Transverse colon (tissue), 4 donors: Measurements from ENCODE around the gene CLCNKB. TPM values are rescaled to one million over a fixed set of nuclear protein-coding genes. Genes with fewer than 3 reads are reported as not detected.
A peak's percentile ranks its signal among the peaks of the same experiment; 100 is the strongest.

Experiments used
- DNase-seq: peaks from one replicate; pipeline ENCODE4 v3.0.0-alpha.2; 2019
- H3K27ac ChIP-seq, 4 donors: fragments of 200-600 bp; sonication (generic); 2 replicates each; pipeline ENCODE4 v1.5.1; 2016 to 2018; ENCODE audit warnings: inconsistent platforms in 4 of 4
- H3K27me3 ChIP-seq: fragments of 200-600 bp; sonication (generic); 2 replicates; pipeline ENCODE4 v1.5.1; 2017; ENCODE audit warnings: inconsistent platforms
- H3K36me3 ChIP-seq, 4 donors: fragments of 200-600 bp; sonication (generic); 2 replicates each; pipeline ENCODE4 v1.5.1; 2017 to 2019; ENCODE audit warnings: inconsistent platforms in 4 of 4
- H3K4me1 ChIP-seq, 4 donors: fragments of 200-600 bp; sonication (generic); 2 replicates each; pipeline ENCODE4 v1.5.1; 2017 to 2020; ENCODE audit warnings: inconsistent platforms in 4 of 4
- H3K4me3 ChIP-seq, 4 donors: fragments of 200-600 bp; sonication (generic); 1 replicate in 1 of 4; 2 replicates in 3 of 4; pipeline versions ENCODE4 v1.5.1 to v1.6.1; 2017 to 2019; ENCODE audit warnings: inconsistent platforms in 4 of 4
- H3K9me3 ChIP-seq, 2 donors: fragments of 200-600 bp; sonication (generic); 2 replicates each; pipeline ENCODE4 v1.5.1; 2017 to 2019; ENCODE audit warnings: inconsistent platforms in 2 of 2
- EP300 ChIP-seq: sonication (generic); formaldehyde crosslinking; IDR thresholded peaks from one replicate; pipeline ENCODE4 v1.6.1; 2017; ENCODE audit warnings: antibody characterized with exemption, low read depth
- POLR2A ChIP-seq: fragments of 450-650 bp; IDR thresholded peaks from one replicate; pipeline ENCODE4 v1.6.1; 2016; ENCODE audit warnings: antibody characterized with exemption, mild to moderate bottlenecking, moderate library complexity
- POLR2AphosphoS5 ChIP-seq, 3 donors: sonication (generic); formaldehyde crosslinking; IDR thresholded peaks; one replicate each; pipeline ENCODE4 v1.6.1; 2016; ENCODE audit warnings: antibody characterized with exemption in 3 of 3
- WGBS, 2 donors: methylation state at CpG; one replicate each; pipeline ENCODE4 v1.1.5; 2018; ENCODE audit warnings: low coverage in 1 of 2; 5-methylcytosine and 5-hydroxymethylcytosine counted together
- in situ Hi-C, 4 donors: fragments of 200-750 bp; cut with MboI; loops; one replicate each; pipeline versions ENCODE4 v1.15.0 to v1.15.1; 2017; ENCODE audit warnings: low sequenced_read_pairs in 3 of 4, low pct_ligation_motif_present in 1 of 4, low pct_unique_long_range_greater_than_20kb in 1 of 4
- intact Hi-C: fragments of 100-400 bp; cut with DNase I; formaldehyde crosslinking; loops from one replicate; pipeline ENCODE4 v1.15.1; 2023; ENCODE audit warnings: low total_unique reads
- total RNA-seq, 4 donors: library from RNA; depleted of rRNA; stranded (reverse); fragments of >200 nt; gene quantifications; one replicate each; pipeline ENCODE4 v1.1.0, GENCODE V29; 2016
- TF ChIP-seq, protein P1 (sequence below), 5 experiments: fragments of 200-600 bp in 3 of 5; fragments of 450-650 bp in 2 of 5; sonication (generic) in 3 of 5; IDR thresholded peaks; 1 replicate in 2 of 5; 2 replicates in 3 of 5; pipeline ENCODE4 v1.5.1; 2016 to 2017; ENCODE audit warnings: antibody characterized with exemption in 5 of 5, inconsistent platforms in 3 of 5, mild to moderate bottlenecking in 2 of 5, moderate library complexity in 1 of 5

CLCNKB gene
- total RNA-seq, 4 donors from 2014 or later, result 0.48 to 1.1 TPM; not detected in 2

DNA sequence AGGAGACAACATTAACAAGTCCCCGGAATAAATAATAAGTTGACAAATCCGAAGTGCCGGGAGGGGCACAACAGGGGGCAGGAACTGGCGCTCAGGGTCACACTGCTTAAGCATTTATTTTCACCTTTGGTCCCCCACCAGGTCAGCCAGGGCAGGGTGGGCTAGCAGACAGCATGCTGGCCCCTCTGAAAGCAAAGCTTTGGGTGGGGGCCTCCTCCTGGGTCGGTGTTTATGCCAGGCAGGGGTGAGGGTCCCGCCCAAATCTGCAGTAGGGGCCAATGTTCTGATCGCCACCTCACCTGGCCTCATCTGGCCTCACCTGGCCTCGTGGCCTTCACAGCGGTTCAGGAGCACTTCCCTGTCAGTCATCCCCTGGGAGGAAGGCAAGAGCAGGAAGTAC lies 38.1 kb downstream of the CLCNKB start:
- H3K4me1 ChIP-seq, result peaks cover 4 to 22% (median 11%) of the 10 kb centered on the region in 4 donors
- no peaks in the 10 kb centered on the region for H3K9me3 ChIP-seq
- no peaks in the 10 kb centered on the region for H3K27me3 ChIP-seq
- H3K36me3 ChIP-seq, result no peaks in the 10 kb centered on the region
- DNase-seq, result no peak
- intact Hi-C loops, result loop anchor here (1.0 kb wide), 1 partner anchor 106 kb away; no protein-coding TSS in a partner anchor
- no peak overlapping the region for H3K4me3 ChIP-seq
- no peak overlapping the region for H3K27ac ChIP-seq
- 89 to 100% methylated on average over 1 to 9 of the region's 9 CpGs for WGBS, 2 donors
- TF ChIP-seq, protein P1, sequence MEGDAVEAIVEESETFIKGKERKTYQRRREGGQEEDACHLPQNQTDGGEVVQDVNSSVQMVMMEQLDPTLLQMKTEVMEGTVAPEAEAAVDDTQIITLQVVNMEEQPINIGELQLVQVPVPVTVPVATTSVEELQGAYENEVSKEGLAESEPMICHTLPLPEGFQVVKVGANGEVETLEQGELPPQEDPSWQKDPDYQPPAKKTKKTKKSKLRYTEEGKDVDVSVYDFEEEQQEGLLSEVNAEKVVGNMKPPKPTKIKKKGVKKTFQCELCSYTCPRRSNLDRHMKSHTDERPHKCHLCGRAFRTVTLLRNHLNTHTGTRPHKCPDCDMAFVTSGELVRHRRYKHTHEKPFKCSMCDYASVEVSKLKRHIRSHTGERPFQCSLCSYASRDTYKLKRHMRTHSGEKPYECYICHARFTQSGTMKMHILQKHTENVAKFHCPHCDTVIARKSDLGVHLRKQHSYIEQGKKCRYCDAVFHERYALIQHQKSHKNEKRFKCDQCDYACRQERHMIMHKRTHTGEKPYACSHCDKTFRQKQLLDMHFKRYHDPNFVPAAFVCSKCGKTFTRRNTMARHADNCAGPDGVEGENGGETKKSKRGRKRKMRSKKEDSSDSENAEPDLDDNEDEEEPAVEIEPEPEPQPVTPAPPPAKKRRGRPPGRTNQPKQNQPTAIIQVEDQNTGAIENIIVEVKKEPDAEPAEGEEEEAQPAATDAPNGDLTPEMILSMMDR (IDR thresholded peaks at IDR 0.05), result no peak
- TF ChIP-seq EP300 (no peak), POLR2A (no peak)
- in situ Hi-C loops, result loop anchor here in 3 of 4 donors (5.0 to 25.0 kb wide), 5 partner anchors 101 to 283 kb away; partner anchors contain the start of genes SZRD1 (in 2 of the 3) and FBXO42 (in 1 of the 3)

- Histone ChIP-seq H3K27ac (peak overlapping the region in 1 of 4 donors; percentile 5), H3K9me3 (no peaks in the 10 kb centered on the region), H3K27me3 (no peaks in the 10 kb centered on the region), H3K36me3 (no peaks in the 10 kb centered on the region), H3K4me3 (no peak overlapping the region), H3K4me1 (peaks cover 4 to 22% (median 11%) of the 10 kb centered on the region in 4 donors)
- in situ Hi-C loops (loop anchor here in 3 of 4 donors (5.0 to 25.0 kb wide), 5 partner anchors 100 to 282 kb away; partner anchors contain the start of genes SZRD1 (in 2 of the 3) and FBXO42 (in 1 of the 3)), intact Hi-C loops (loop anchor here (1.0 kb wide), 1 partner anchor 105 kb away; no protein-coding TSS in a partner anchor)
- WGBS, 2 donors, result 75% methylated on average over 9 of the region's 9 CpGs; no CpG with 5 or more reads in 1 of the 2 donors
- TF ChIP-seq POLR2AphosphoS5 (IDR thresholded peaks at IDR 0.05) (no peak), POLR2A (no peak), EP300 (no peak)
- TF ChIP-seq, protein P1 (IDR thresholded peaks at IDR 0.05), result peak; percentile 77 to 91 (median 88)
- DNase-seq, result peak; percentile 82
Observed at GRCh38 chr1:16082283-16083038, 38.9 kb downstream of the CLCNKB start.

DNA sequence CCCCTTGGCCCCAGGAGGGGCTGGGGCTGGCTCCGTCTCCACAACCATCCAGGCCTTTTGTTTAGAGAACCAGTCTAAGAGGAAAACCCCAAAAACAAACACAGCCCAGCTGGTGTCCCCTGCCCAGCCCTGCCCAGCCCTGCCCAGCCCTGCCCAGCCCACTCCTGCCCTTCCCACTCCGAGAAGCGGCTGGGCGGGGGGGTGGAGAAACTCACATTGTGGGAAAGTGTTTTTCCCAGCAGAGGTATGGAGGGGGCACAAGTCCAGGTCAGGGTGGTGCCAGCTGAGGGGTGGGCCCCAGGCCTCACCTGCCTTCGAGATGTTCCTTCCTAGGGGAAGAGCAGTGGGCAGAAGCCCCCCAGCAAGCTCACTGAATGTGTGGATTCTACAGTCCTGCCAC lies 39.9 kb downstream of the CLCNKB start:
- intact Hi-C loops, result no loop called here
- Histone ChIP-seq H3K4me3 (no peak overlapping the region), H3K9me3 (no peaks in the 10 kb centered on the region), H3K36me3 (no peaks in the 10 kb centered on the region), H3K27me3 (no peaks in the 10 kb centered on the region), H3K4me1 (peaks cover 4 to 22% (median 11%) of the 10 kb centered on the region in 4 donors), H3K27ac (peak overlapping the region in 1 of 4 donors; percentile 32)
- DNase-seq, result peak; percentile 61
- in situ Hi-C loops, result loop anchor here in 3 of 4 donors (5.0 to 25.0 kb wide), 5 partner anchors 99 to 281 kb away; partner anchors contain the start of genes SZRD1 (in 2 of the 3) and FBXO42 (in 1 of the 3)
- 40% methylated on average over 5 of the region's 5 CpGs; no CpG with 5 or more reads in 1 of the 2 donors for WGBS, 2 donors
- TF ChIP-seq EP300, result no peak
- no peak for TF ChIP-seq POLR2AphosphoS5 (IDR thresholded peaks at IDR 0.05)
- TF ChIP-seq POLR2A, result no peak
- TF ChIP-seq, protein P1 (IDR thresholded peaks at IDR 0.05), result no peak

DNA sequence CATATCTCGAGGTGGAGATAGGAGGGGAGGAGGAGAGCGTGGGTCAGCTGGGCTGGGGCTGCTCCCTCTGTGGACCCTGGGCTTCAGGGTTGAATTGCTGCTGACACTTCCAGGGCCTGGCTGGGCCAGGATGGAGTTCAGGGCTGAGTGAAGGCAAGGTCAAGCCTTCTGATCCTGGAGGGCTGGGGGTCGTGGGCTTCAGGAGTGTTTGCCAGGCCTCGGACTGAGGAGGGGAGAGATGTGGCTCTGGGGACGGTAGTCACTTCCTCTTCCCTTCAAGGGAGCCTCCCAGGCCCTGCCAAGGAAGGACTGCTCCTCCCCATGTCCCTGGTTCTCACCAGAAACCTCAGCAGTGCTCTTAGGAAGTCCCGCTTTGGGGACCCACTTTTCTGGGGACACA lies 41.9 kb downstream of the CLCNKB start:
- Histone ChIP-seq H3K36me3 (no peaks in the 10 kb centered on the region), H3K27me3 (no peaks in the 10 kb centered on the region), H3K9me3 (no peaks in the 10 kb centered on the region), H3K4me1 (peaks cover 4 to 14% (median 6%) of the 10 kb centered on the region in 4 donors), H3K27ac (no peak overlapping the region), H3K4me3 (no peak overlapping the region)
- in situ Hi-C loops (loop anchor here in 2 of 4 donors (10.0 to 25.0 kb wide), 2 partner anchors 277 to 279 kb away; partner anchors contain the start of genes SZRD1 (in 2 of the 2) and FBXO42 (in 1 of the 2)), intact Hi-C loops (no loop called here)
- TF ChIP-seq EP300 (no peak), POLR2A (no peak), POLR2AphosphoS5 (IDR thresholded peaks at IDR 0.05) (no peak)
- TF ChIP-seq, protein P1 (IDR thresholded peaks at IDR 0.05), result no peak
- no peak for DNase-seq
- 59% methylated on average over 6 of the region's 6 CpGs; no CpG with 5 or more reads in 1 of the 2 donors for WGBS, 2 donors
